LNCaP clone FGC (cell line): ENCODE data around the gene CD6.

Experiments used
- DNase-seq: peaks from one replicate; pipeline ENCODE4 v3.0.0-alpha.2; 2011; ENCODE audit warnings: low read depth
- H3K4me3 ChIP-seq: 2 replicates; pipeline ENCODE4 v1.5.1; 2011; ENCODE audit warnings: mild to moderate bottlenecking, low read depth, low read length, control low read depth
- TF ChIP-seq, protein P1 (sequence below): IDR thresholded peaks from 2 replicates; pipeline ENCODE4 v1.5.1; 2012; ENCODE audit warnings: mild to moderate bottlenecking; ENCODE audit not compliant: control insufficient read depth, insufficient read depth; ENCODE audit errors: extremely low read depth

Gene CD6

DNA sequence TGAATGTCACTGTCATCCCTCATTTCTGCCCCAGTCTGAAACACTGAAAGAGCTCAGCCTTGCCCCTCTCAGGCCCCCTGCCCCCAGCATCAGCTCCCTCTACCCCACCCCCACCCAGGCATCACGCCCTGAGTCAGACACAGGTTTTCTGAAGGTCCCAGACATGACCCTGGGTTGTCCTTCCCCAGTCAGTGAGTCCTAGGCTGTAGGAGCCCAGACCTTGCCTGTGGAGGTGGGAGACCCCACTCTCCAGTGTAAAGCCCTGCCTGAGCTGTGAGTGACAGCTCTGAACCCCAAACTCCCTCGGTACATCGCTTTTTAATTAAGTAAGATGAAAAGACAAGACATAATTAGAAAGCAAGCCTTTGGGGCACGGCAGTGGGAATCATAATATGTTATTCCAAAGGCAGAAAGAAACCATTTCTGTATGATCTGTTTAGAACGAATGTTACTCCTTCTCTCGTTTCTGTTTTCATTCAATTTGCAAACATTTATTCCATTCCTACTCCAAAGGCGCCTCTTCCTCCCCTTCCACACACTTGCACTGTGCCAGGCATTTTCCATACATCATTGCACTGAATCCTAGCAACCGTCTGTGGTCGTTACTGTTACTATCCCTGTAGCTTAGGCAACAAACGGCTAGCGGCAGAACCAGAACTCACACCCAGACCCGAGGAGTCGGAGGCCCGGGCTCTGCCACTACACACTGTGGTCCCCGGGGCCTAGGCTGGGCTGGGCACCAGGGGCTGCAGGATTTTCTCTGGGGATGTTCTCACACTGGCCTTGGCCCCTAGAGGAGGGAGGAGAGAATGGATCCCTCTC is 63.4 kb downstream of the CD6 start:
- TF ChIP-seq, protein P1, sequence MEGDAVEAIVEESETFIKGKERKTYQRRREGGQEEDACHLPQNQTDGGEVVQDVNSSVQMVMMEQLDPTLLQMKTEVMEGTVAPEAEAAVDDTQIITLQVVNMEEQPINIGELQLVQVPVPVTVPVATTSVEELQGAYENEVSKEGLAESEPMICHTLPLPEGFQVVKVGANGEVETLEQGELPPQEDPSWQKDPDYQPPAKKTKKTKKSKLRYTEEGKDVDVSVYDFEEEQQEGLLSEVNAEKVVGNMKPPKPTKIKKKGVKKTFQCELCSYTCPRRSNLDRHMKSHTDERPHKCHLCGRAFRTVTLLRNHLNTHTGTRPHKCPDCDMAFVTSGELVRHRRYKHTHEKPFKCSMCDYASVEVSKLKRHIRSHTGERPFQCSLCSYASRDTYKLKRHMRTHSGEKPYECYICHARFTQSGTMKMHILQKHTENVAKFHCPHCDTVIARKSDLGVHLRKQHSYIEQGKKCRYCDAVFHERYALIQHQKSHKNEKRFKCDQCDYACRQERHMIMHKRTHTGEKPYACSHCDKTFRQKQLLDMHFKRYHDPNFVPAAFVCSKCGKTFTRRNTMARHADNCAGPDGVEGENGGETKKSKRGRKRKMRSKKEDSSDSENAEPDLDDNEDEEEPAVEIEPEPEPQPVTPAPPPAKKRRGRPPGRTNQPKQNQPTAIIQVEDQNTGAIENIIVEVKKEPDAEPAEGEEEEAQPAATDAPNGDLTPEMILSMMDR: no peak
- no peak for DNase-seq
- H3K4me3 ChIP-seq: no peak overlapping the region

DNA sequence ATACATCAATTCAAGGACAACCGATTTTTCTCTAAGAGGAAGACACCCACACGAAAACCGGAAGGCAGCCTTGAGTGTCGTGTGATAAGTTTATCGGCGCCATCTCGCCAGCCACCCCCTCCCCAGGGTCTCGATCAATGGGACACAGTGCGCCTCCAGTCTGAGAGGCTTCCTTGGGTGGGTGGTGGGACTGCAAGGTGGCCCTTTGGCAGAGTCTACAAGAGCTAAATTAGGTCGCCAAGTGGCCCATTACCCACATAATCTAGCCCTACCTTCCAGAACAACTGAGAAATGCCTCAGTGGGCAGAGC is 64.0 kb downstream of the CD6 start:
- no peak overlapping the region for H3K4me3 ChIP-seq
- DNase-seq: no peak
- TF ChIP-seq, protein P1: no peak

DNA sequence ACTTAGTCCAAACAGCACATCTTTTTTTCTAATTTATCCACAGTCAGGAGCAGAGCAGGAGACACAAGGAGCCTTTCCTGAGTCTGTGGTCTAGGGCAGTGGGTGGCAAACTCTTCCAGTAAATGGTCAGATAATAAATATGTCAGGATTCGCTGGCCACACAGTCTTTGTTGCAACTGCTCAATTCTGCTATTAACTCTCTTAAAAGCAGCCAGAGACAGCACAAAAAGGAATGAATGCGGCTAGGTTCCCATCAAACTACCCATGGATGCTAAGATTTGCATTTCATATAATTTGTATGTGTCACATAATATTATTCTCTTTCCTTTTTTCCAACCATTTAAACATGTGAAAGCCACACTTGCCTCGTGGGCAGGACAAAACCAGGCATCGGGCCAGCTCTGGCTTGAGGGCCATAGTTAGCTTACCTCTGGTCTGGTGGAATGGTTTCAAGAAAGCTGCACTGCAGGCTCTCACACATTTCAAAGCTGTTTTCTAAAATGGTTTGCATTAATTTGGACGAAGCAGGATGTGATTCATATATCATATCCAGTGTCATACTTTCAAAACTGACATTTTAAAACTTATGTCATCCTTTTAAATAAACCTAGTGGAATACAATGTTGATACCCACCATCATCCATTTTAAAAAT is 66.1 kb downstream of the CD6 start:
- H3K4me3 ChIP-seq: no peak overlapping the region
- no peak for DNase-seq
- TF ChIP-seq, protein P1: no peak

DNA sequence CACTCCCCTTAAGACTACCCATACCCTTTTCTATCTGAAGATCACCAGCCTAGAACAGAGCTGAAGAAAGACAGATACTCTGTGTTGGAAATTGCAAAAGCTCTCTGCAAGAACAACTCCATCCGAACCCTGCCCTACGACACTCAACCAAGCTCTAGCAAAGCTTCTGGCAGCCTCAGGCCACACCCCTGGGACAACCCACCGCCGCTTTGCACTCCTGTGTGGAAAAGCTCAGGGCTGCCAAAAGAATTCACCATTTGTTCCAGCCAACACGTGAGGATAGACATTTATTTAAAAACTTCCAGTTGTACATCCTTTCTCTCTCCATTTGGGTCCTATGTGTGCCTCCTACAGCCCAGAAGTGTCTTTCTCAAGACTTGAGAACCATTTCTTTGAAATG is 68.4 kb downstream of the CD6 start:
- TF ChIP-seq, protein P1: no peak
- no peak for DNase-seq
- H3K4me3 ChIP-seq: no peak overlapping the region

DNA sequence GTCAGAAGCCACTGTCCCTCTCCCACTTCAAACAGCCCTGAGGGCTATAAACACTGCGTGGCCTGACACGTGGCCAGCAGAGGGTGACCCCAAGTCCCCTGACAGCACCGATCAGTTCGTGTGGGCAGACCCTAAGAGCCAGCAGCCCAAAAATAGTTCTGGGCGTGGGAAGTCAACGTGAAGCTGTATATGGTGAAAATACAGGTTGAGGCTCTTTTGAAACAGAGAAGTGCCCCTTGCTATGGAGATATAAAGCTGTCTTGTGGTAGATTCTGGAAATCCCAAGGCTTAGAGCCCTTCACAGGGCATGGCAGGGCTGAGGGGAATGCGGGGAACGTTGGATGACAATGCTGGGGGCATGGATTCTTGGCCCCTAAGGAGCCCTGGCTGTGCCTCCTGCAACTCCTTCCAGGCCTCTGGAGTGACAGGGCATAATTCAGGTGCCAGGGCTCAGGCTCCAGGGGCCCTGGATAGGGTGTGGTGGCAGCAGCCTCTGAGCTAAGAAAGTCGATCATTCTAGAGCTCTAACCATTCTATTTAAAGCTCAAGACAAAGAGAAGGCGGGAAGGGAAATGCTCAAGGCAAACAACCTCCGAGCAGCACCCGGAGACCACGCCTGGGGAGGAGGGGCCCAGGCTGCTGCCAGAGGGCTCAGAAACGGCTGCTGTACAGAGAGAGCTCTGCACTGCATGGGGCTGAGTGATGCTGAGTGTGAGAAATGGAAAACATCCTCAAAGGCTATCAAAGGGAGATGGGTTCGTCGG is 70.5 kb downstream of the CD6 start:
- no peak overlapping the region for H3K4me3 ChIP-seq
- TF ChIP-seq, protein P1: no peak
- DNase-seq: no peak

DNA sequence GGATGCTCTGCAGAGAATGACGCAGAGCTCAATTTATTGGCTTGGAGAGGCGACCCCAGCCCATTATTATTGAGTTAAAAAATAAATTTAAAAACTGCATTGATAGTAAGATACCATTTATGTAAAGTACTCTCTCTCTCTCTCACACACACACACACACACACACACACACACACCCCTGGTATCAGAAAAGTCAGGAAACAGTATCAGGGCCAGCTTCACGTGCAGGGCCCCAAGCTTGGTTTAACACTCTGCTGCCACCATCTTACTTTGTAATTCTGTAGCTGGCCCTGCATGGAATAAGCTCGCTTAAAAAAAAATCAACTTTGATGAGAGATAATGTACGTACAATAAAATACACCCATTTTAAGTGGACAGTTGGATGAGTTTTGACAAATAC is 71.1 kb downstream of the CD6 start:
- H3K4me3 ChIP-seq: no peak overlapping the region
- TF ChIP-seq, protein P1: no peak
- DNase-seq: no peak
